Measurements from ENCODE around the gene CHMP6. TPM values are rescaled to one million over a fixed set of nuclear protein-coding genes. Genes with fewer than 3 reads are reported as not detected.
"Not testable (repeated sequence)": the region's sequence is repeated elsewhere in the genome, so short reads cannot be mapped to it uniquely, and the experiment has no call there.

The CHMP6 gene
- total RNA-seq, 4 donors from 2014 or later: 17.5 to 35.6 (median 23.1) TPM

DNA sequence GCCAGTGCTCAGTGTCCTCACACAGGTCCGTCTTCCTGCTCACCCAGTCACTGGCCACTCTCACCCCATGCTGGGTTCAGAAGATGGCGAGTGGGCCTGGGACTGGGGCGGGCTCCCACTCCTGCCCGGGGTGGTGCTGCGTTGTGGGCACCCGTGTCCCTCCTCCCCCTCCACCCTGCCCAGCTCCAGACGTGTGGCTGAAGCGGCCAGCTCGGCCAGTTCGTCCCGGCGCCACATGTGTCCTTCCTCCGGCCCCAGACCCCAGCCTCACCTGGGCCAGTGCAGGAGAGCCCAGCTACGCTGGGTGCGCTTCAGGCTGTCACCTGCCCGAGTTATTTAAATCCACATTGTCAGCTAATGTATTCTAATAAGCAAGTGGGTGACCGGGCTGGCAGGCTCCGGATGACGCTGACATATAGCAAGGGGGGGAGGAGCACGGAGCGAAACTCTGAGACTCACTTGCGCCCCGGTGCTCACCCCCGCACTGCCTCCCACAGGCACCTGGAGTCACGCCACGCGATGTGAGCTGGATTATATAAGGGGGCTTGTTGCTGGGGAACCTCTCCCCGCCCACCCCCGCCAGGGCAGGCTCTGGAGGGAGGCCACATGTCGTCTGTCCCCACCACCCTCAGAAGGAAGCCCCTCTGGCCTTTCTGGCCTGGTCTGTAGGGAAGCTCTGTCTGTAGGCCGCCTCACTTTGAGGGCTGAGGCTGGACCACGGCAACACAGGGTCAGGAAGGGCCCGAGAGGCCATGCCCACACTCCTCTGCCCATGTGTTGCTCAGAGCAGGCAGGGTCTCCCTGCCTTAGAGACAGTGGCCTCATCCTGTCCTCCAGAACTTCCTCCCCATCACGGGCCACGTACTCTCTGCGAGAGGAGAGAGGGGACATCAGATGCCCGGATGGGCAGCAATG, 36.2 kb downstream of the CHMP6 start:
- peaks cover 53% of the 10 kb centered on the region for H3K4me1 ChIP-seq
- no peak overlapping the region for H3K4me3 ChIP-seq
- H3K9me3 ChIP-seq: no peaks in the 10 kb centered on the region
- peaks cover 17% of the 10 kb centered on the region for H3K27me3 ChIP-seq
- H3K36me3 ChIP-seq: no peaks in the 10 kb centered on the region
- no peak for TF ChIP-seq EP300 (IDR thresholded peaks at IDR 0.05)
- TF ChIP-seq, protein P1, sequence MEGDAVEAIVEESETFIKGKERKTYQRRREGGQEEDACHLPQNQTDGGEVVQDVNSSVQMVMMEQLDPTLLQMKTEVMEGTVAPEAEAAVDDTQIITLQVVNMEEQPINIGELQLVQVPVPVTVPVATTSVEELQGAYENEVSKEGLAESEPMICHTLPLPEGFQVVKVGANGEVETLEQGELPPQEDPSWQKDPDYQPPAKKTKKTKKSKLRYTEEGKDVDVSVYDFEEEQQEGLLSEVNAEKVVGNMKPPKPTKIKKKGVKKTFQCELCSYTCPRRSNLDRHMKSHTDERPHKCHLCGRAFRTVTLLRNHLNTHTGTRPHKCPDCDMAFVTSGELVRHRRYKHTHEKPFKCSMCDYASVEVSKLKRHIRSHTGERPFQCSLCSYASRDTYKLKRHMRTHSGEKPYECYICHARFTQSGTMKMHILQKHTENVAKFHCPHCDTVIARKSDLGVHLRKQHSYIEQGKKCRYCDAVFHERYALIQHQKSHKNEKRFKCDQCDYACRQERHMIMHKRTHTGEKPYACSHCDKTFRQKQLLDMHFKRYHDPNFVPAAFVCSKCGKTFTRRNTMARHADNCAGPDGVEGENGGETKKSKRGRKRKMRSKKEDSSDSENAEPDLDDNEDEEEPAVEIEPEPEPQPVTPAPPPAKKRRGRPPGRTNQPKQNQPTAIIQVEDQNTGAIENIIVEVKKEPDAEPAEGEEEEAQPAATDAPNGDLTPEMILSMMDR (IDR thresholded peaks at IDR 0.05): no peak
- TF ChIP-seq POLR2A (IDR thresholded peaks at IDR 0.05): no peak
- no peak for TF ChIP-seq POLR2AphosphoS5 (IDR thresholded peaks at IDR 0.05)
- no peak overlapping the region for H3K27ac ChIP-seq
- 66% methylated on average over 22 of the region's 37 CpGs for WGBS
- DNase-seq (ENCODE audit: low spot score in 2 of 2): peak in 1 of 2 donors; percentile 60

- H3K4me3 ChIP-seq: no peak overlapping the region
- WGBS: 56% methylated on average over 6 of the region's 12 CpGs
- peaks cover 55% of the 10 kb centered on the region for H3K4me1 ChIP-seq
- no peak for DNase-seq (ENCODE audit: low spot score in 2 of 2)
- H3K27me3 ChIP-seq: peaks cover 17% of the 10 kb centered on the region
- H3K9me3 ChIP-seq: no peaks in the 10 kb centered on the region
- H3K27ac ChIP-seq: no peak overlapping the region
- TF ChIP-seq EP300 (IDR thresholded peaks at IDR 0.05) (no peak), POLR2A (IDR thresholded peaks at IDR 0.05) (no peak), POLR2AphosphoS5 (IDR thresholded peaks at IDR 0.05) (no peak)
- TF ChIP-seq, protein P1 (IDR thresholded peaks at IDR 0.05): no peak
- no peaks in the 10 kb centered on the region for H3K36me3 ChIP-seq
Measured at GRCh38 chr17:81028506-81028858, 36.8 kb downstream of the CHMP6 start.

DNA sequence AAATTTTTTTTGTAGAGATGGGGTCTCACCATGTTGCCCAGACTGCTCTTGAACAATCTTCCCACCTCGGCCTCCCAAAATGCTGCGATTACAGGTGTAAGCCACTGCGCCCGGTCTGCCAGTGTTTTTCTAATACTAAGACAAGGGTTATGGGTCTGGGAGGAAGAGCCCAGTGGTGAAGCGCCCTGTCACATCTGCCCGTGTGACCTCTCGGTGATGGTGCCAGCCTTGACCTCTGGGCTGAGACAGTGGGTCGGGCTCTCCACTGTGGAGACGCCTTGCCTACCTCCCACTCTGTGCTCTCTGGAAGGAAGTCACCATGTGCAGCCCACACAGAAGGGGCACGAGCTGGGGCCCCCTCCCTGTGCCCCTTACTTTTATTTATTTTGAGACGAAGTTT, 38.2 kb downstream of the CHMP6 start:
- TF ChIP-seq, protein P1 (IDR thresholded peaks at IDR 0.05): no peak
- TF ChIP-seq EP300 (IDR thresholded peaks at IDR 0.05) (no peak), POLR2A (IDR thresholded peaks at IDR 0.05) (no peak), POLR2AphosphoS5 (IDR thresholded peaks at IDR 0.05) (no peak)
- Histone ChIP-seq H3K27me3 (peaks cover 17% of the 10 kb centered on the region), H3K4me1 (peaks cover 51% of the 10 kb centered on the region), H3K27ac (no peak overlapping the region), H3K9me3 (no peaks in the 10 kb centered on the region), H3K36me3 (no peaks in the 10 kb centered on the region), H3K4me3 (no peak overlapping the region)
- WGBS: 90% methylated on average over 11 of the region's 11 CpGs
- DNase-seq (ENCODE audit: low spot score in 2 of 2): no peak

- Histone ChIP-seq H3K4me1 (peaks cover 46% of the 10 kb centered on the region), H3K27me3 (peaks cover 17% of the 10 kb centered on the region)
- H3K9me3 ChIP-seq; H3K4me3 ChIP-seq; DNase-seq (ENCODE audit: low spot score in 2 of 2); H3K36me3 ChIP-seq; H3K27ac ChIP-seq: not testable (repeated sequence)
- 96% methylated on average over 9 of the region's 9 CpGs for WGBS
Measured at GRCh38 chr17:81030312-81030711, 38.7 kb downstream of the CHMP6 start.

GRCh38 chr17:81030741-81031565, 39.3 kb downstream of the CHMP6 start:
- no peaks in the 10 kb centered on the region for H3K9me3 ChIP-seq
- H3K4me1 ChIP-seq: peaks cover 42% of the 10 kb centered on the region
- DNase-seq (ENCODE audit: low spot score in 2 of 2): peak in 1 of 2 donors; percentile 64
- H3K4me3 ChIP-seq: no peak overlapping the region
- 76% methylated on average over 20 of the region's 32 CpGs for WGBS
- H3K27me3 ChIP-seq: peaks cover 14% of the 10 kb centered on the region
- H3K27ac ChIP-seq: no peak overlapping the region
- TF ChIP-seq POLR2A (IDR thresholded peaks at IDR 0.05): no peak
- TF ChIP-seq, protein P1 (IDR thresholded peaks at IDR 0.05): no peak
- TF ChIP-seq EP300 (IDR thresholded peaks at IDR 0.05): no peak
- TF ChIP-seq POLR2AphosphoS5 (IDR thresholded peaks at IDR 0.05): no peak
- no peaks in the 10 kb centered on the region for H3K36me3 ChIP-seq

Measured in suprapubic skin (tissue), 4 donors.